22Rv1 (cell line): ENCODE results near the gene SORCS2.

Experiments
- ZFX ChIP-seq: fragments of 450-650 bp; IDR thresholded peaks from 2 replicates; pipeline ENCODE4 v1.6.1; 2017; ENCODE audit warnings: antibody characterized with exemption, borderline replicate concordance
- TF ChIP-seq, protein P1 (sequence below): fragments of 450-650 bp; IDR thresholded peaks from 2 replicates; pipeline ENCODE4 v1.5.1; 2017; ENCODE audit warnings: mild to moderate bottlenecking

DNA sequence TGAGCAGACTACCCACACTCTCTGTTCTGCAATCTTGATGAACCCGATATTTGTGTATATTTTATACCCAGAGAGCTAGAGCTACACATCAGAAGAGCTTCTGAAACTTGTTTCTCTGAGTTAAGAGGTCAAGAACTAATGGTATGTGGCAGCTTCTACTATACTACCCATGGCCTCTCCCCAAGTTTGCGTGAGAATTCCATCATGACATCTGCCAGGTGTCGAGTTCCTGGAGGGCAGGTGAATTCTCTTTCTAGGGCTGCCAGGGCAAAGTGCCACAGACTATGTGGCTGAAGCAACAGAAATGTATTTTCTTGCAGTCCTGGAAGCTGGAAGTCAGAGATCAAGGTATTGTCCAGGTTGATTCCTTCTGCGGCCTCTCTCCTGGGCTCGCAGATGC, 4.4 kb downstream of the SORCS2 start:
- TF ChIP-seq, protein P1, sequence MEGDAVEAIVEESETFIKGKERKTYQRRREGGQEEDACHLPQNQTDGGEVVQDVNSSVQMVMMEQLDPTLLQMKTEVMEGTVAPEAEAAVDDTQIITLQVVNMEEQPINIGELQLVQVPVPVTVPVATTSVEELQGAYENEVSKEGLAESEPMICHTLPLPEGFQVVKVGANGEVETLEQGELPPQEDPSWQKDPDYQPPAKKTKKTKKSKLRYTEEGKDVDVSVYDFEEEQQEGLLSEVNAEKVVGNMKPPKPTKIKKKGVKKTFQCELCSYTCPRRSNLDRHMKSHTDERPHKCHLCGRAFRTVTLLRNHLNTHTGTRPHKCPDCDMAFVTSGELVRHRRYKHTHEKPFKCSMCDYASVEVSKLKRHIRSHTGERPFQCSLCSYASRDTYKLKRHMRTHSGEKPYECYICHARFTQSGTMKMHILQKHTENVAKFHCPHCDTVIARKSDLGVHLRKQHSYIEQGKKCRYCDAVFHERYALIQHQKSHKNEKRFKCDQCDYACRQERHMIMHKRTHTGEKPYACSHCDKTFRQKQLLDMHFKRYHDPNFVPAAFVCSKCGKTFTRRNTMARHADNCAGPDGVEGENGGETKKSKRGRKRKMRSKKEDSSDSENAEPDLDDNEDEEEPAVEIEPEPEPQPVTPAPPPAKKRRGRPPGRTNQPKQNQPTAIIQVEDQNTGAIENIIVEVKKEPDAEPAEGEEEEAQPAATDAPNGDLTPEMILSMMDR, result no peak
- no peak for TF ChIP-seq ZFX
